HepG2 (cell line): ENCODE results near the gene TMEM131L. TPM values are rescaled to one million over a fixed set of nuclear protein-coding genes. Genes with fewer than 3 reads are reported as not detected.

Experiments
- ATAC-seq: fragments of 200-7000 bp; cut with Tn5 transposase; 3 replicates; pipeline ENCODE4 v1.9.1; 2020; ENCODE audit warnings: mild to moderate bottlenecking, moderate library complexity
- BruUV-seq: library from RNA; stranded (reverse); fragments of 400-500 nt; replicated peaks from 2 replicates; lab custom pipeline; 2021; lab: Mats Ljungman, UMichigan
- CTCF ChIA-PET: fragments of 300-600 bp; formaldehyde crosslinking; extraction: SDS; loops from one replicate; lab custom pipeline; 2021; ENCODE audit warnings: low total read pairs, inconsistent platforms, low intra/inter-chr PET ratio; lab: Yijun Ruan, JAX
- POLR2A ChIA-PET: fragments of 350-600 bp; sonication (Branson Sonifier 250); formaldehyde crosslinking; loops from one replicate; lab custom pipeline; 2020; ENCODE audit warnings: antibody characterized with exemption, inconsistent platforms; lab: Yijun Ruan, JAX
- DNase-seq: peaks from one replicate; pipeline ENCODE4 v3.0.0-alpha.2; 2015; ENCODE audit warnings: low spot score
- FAIRE-seq: peaks from 3 replicates; lab custom pipeline; 2011; peaks lifted over from hg19 to GRCh38; lab: Jason Lieb, UNC
- H2AFZ ChIP-seq: one replicate; pipeline ENCODE4 v1.6.1; 2011; ENCODE audit warnings: low read length, inconsistent platforms
- H3K27ac ChIP-seq: fragments of 300-600 bp; 3 replicates; pipeline ENCODE4 v1.8.0; 2011; ENCODE audit warnings: mixed run types, mild to moderate bottlenecking, mixed read lengths, low read length, inconsistent platforms; ENCODE audit not compliant: insufficient read depth; ENCODE audit errors: extremely low read length
- H3K27me3 ChIP-seq, 2 experiments: fragments of 200-600 bp in 1 of 2; 2 replicates in 1 of 2; 3 replicates in 1 of 2; pipeline versions ENCODE4 v1.6.0 to v1.8.0; 2011; ENCODE audit warnings: low read length in 2 of 2, mild to moderate bottlenecking in 2 of 2, moderate library complexity in 2 of 2, inconsistent platforms in 1 of 2; ENCODE audit not compliant: insufficient read depth in 2 of 2, control insufficient read depth in 1 of 2
- H3K36me3 ChIP-seq, 2 experiments: fragments of 200-600 bp in 1 of 2; replicated peaks in 1 of 2; 2 replicates in 1 of 2; 3 replicates in 1 of 2; pipeline versions ENCODE4 v1.5.1 to v1.8.0; 2011; ENCODE audit warnings: low read length in 2 of 2, inconsistent platforms in 1 of 2; ENCODE audit not compliant: insufficient read depth in 2 of 2, control insufficient read depth in 1 of 2
- H3K4me1 ChIP-seq: 2 replicates; pipeline ENCODE4 v1.5.1; 2012; ENCODE audit warnings: low read length, inconsistent platforms; ENCODE audit not compliant: insufficient read depth
- H3K4me2 ChIP-seq: 2 replicates; pipeline ENCODE4 v1.6.0; 2011; ENCODE audit warnings: low read depth, low read length, inconsistent platforms
- H3K4me3 ChIP-seq, 3 experiments: fragments of 200-600 bp in 1 of 3; sonication (generic), shearing (Covaris generic) in 1 of 3; replicated peaks in 1 of 3; 2 replicates each; pipeline ENCODE4 v1.5.1; 2011 to 2016; ENCODE audit warnings: low read length in 3 of 3, inconsistent platforms in 2 of 3, low read depth in 2 of 3, mild to moderate bottlenecking in 2 of 3, control low read depth in 1 of 3, mixed read lengths in 1 of 3; ENCODE audit not compliant: insufficient read depth in 1 of 3
- H3K79me2 ChIP-seq: one replicate; pipeline ENCODE4 v1.6.1; 2011; ENCODE audit warnings: low read length, inconsistent platforms; ENCODE audit not compliant: insufficient read depth
- H3K9ac ChIP-seq: 2 replicates; pipeline ENCODE4 v1.6.0; 2011; ENCODE audit warnings: mild to moderate bottlenecking, low read depth, low read length, inconsistent platforms; ENCODE audit not compliant: insufficient read depth
- H3K9me3 ChIP-seq: 2 replicates; pipeline ENCODE4 v1.5.1; 2012; ENCODE audit warnings: mild to moderate bottlenecking, low read length
- H4K20me1 ChIP-seq: 2 replicates; pipeline ENCODE4 v1.6.0; 2011; ENCODE audit warnings: inconsistent platforms, mild to moderate bottlenecking, low read length, moderate library complexity; ENCODE audit not compliant: insufficient read depth
- FOXP4 ChIP-seq: sonication (generic); formaldehyde crosslinking; IDR thresholded peaks from 2 replicates; pipeline ENCODE4 v1.4.0; 2020; ENCODE audit warnings: missing genetic modification reagents
- HIC2 ChIP-seq: sonication (generic); formaldehyde crosslinking; IDR thresholded peaks from 2 replicates; pipeline ENCODE4 v1.9.0; 2022; ENCODE audit warnings: low read depth, missing genetic modification reagents
- KAT7 ChIP-seq: IDR thresholded peaks from 2 replicates; pipeline ENCODE4 v1.6.1; 2018; ENCODE audit warnings: borderline replicate concordance, missing compliant biosample characterization
- ZNF383 ChIP-seq: sonication (generic); formaldehyde crosslinking; IDR thresholded peaks from 2 replicates; pipeline ENCODE4 v1.4.0; 2020; ENCODE audit warnings: missing genetic modification reagents, mild to moderate bottlenecking, borderline replicate concordance
- ZNF496 ChIP-seq: sonication (generic); formaldehyde crosslinking; IDR thresholded peaks from 2 replicates; pipeline ENCODE4 v1.8.1; 2023; ENCODE audit warnings: mild to moderate bottlenecking, moderate library complexity, missing genetic modification reagents; ENCODE audit not compliant: insufficient replicate concordance
- ZNF687 ChIP-seq: sonication (generic); formaldehyde crosslinking; IDR thresholded peaks from 2 replicates; pipeline ENCODE4 v1.5.1; 2020; ENCODE audit warnings: mild to moderate bottlenecking, missing genetic modification reagents, moderate library complexity
- WGBS: methylation state at CpG from one replicate; pipeline ENCODE4 v1.1.6; 2017; ENCODE audit warnings: low lambda C conversion rate; 5-methylcytosine and 5-hydroxymethylcytosine counted together
- in situ Hi-C: cut with HindIII; loops from 2 replicates; pipeline ENCODE4 v1.10.0; 2017; ENCODE audit warnings: low pct_unique_long_range_greater_than_20kb; ENCODE audit not compliant: extremely low pct_ligation_motif_present
- intact Hi-C: fragments of 100-400 bp; cut with micrococcal nuclease; formaldehyde crosslinking; loops from one replicate; pipeline ENCODE4 v1.10.0; 2022; ENCODE audit not compliant: unreplicated experiment
- polyA plus RNA-seq, 8 experiments: library from polyadenylated mRNA; depleted of rRNA in 3 of 8; stranded (reverse) in 7 of 8; unstranded in 1 of 8; fragments of >200 nt; fragmentation: Illumina TruSeq in 4 of 8; extraction: Trizol in 4 of 8; gene quantifications; 2 replicates each; pipeline versions ENCODE4 v1.2.1 to v1.2.3, GENCODE V29; 2011 to 2016; ENCODE audit warnings: low read depth in 4 of 8, missing spikeins in 1 of 8, mixed read lengths in 1 of 8; ENCODE audit not compliant: insufficient read depth in 1 of 8
- total RNA-seq, 5 experiments: library from RNA; depleted of rRNA; stranded (reverse); fragments of >200 nt; fragmentation: Illumina TruSeq; extraction: Trizol; gene quantifications; 2 replicates each; pipeline ENCODE4 v1.2.3, GENCODE V29; 2016; ENCODE audit warnings: low read depth in 1 of 5

The TMEM131L gene
- total and polyA plus RNA-seq, 2 of the 13 experiments (the other 11 are each of a cell fraction or from before 2014, with no cell fraction given), result 2.2 to 4.5 TPM

GRCh38 chr4:153628796-153629315, 162.7 kb downstream of the TMEM131L start:
- H3K79me2 ChIP-seq, result no peaks in the 10 kb centered on the region
- no peaks in the 10 kb centered on the region for H3K4me1 ChIP-seq
- TF ChIP-seq FOXP4 (CRISPR knock-in tag), result no peak
- TF ChIP-seq HIC2 (CRISPR knock-in tag), result no peak
- TF ChIP-seq ZNF687 (CRISPR knock-in tag), result no peak
- TF ChIP-seq KAT7 (CRISPR knock-in tag), result no peak
- TF ChIP-seq ZNF496 (CRISPR knock-in tag), result no peak
- no peak for TF ChIP-seq ZNF383 (CRISPR knock-in tag)
- ChIA-PET POLR2A (no interaction called here), CTCF (no interaction called here)
- no peaks in the 10 kb centered on the region for H3K27me3 ChIP-seq
- no peak overlapping the region for H3K4me2 ChIP-seq
- DNase-seq, result no peak
- peaks cover 3% of the 10 kb centered on the region in 2 experiments; a peak in 2 of 5 replicates for H3K36me3 ChIP-seq
- no peak overlapping the region for H3K4me3 ChIP-seq
- no peak for ATAC-seq
- 85% methylated on average over 8 of the region's 8 CpGs for WGBS
- H2AFZ ChIP-seq, result no peak overlapping the region
- no TSS peak for BruUV-seq
- H4K20me1 ChIP-seq, result no peaks in the 10 kb centered on the region
- FAIRE-seq, result no peak
- no peaks in the 10 kb centered on the region for H3K9me3 ChIP-seq
- H3K27ac ChIP-seq, result no peak overlapping the region
- intact Hi-C loops, result no loop called here
- H3K9ac ChIP-seq, result no peak overlapping the region
- in situ Hi-C loops, result no loop called here
